Brain pericyte (primary cell): ENCODE data around the gene NAALADL1.
"Not testable (repeated sequence)": the region's sequence is repeated elsewhere in the genome, so short reads cannot be mapped to it uniquely, and the experiment has no call there.

Experiments used
- DNase-seq: peaks from one replicate; pipeline ENCODE4 v3.0.0-alpha.2; 2012; ENCODE audit warnings: low read depth, low spot score

NAALADL1 gene

GRCh38 chr11:65051398-65051858, 6.9 kb downstream of the NAALADL1 start:
- no peak for DNase-seq

- DNase-seq, result no peak
These were observed 10.6 kb downstream of the NAALADL1 start for GRCh38 chr11:65047581-65048422.

- no peak for DNase-seq
These were observed 12.6 kb downstream of the NAALADL1 start for GRCh38 chr11:65045728-65046127.

- DNase-seq, result no peak
These were observed 13.3 kb downstream of the NAALADL1 start for GRCh38 chr11:65045061-65045460.

GRCh38 chr11:65043881-65044501, 14.4 kb downstream of the NAALADL1 start:
- no peak for DNase-seq

- DNase-seq, result no peak
These were observed 15.5 kb downstream of the NAALADL1 start for GRCh38 chr11:65042891-65043290.

GRCh38 chr11:65040847-65041622, 17.3 kb downstream of the NAALADL1 start, which contains the start of gene SAC3D1:
Gene SAC3D1, plus strand, starts transcription at chr11:65041210. Its CDS starts 83 bp downstream, at chr11:65041293.
- peak; percentile 81 for DNase-seq

- DNase-seq, result no peak
These were observed 17.9 kb downstream of the NAALADL1 start for GRCh38 chr11:65040520-65040846.

GRCh38 chr11:65036931-65037330, 21.4 kb downstream of the NAALADL1 start:
- no peak for DNase-seq

GRCh38 chr11:65035579-65035978, 22.8 kb downstream of the NAALADL1 start:
- DNase-seq, result no peak

GRCh38 chr11:65034423-65034822, 23.9 kb downstream of the NAALADL1 start:
- no peak for DNase-seq

- DNase-seq, result no peak
These were observed 26.1 kb downstream of the NAALADL1 start for GRCh38 chr11:65032216-65032615.

GRCh38 chr11:65027213-65028067, 30.9 kb downstream of the NAALADL1 start, which contains the start of gene SNX15:
Gene SNX15, plus strand, starts transcription at chr11:65027439. Its CDS starts 99 bp downstream, at chr11:65027538.
- DNase-seq, result peak; percentile 88

- DNase-seq, result no peak
These were observed 31.5 kb downstream of the NAALADL1 start for GRCh38 chr11:65026810-65027209.

GRCh38 chr11:65023502-65023901, 34.9 kb downstream of the NAALADL1 start:
- not testable (repeated sequence) for DNase-seq

GRCh38 chr11:65021509-65021908, 36.8 kb downstream of the NAALADL1 start:
- DNase-seq, result no peak

- DNase-seq, result no peak
These were observed 37.4 kb downstream of the NAALADL1 start for GRCh38 chr11:65021003-65021402.

GRCh38 chr11:65019824-65020223, 38.5 kb downstream of the NAALADL1 start:
- no peak for DNase-seq

- DNase-seq, result no peak
These were observed 40.4 kb downstream of the NAALADL1 start for GRCh38 chr11:65017937-65018336.

- no peak for DNase-seq
These were observed 41.6 kb downstream of the NAALADL1 start for GRCh38 chr11:65016705-65017104.

- no peak for DNase-seq
These were observed 43.6 kb downstream of the NAALADL1 start for GRCh38 chr11:65014726-65015227.
